Astrocyte of the hippocampus (primary cell): ENCODE measurements around the gene DYNLL1.
A peak's percentile ranks its signal among the peaks of the same experiment; 100 is the strongest.
"Not testable (repeated sequence)": the region's sequence is repeated elsewhere in the genome, so short reads cannot be mapped to it uniquely, and the experiment has no call there.

Experiments used
- DNase-seq: peaks from one replicate; pipeline ENCODE4 v3.0.0; 2011; ENCODE audit warnings: low read depth, low spot score

DYNLL1 gene

DNA sequence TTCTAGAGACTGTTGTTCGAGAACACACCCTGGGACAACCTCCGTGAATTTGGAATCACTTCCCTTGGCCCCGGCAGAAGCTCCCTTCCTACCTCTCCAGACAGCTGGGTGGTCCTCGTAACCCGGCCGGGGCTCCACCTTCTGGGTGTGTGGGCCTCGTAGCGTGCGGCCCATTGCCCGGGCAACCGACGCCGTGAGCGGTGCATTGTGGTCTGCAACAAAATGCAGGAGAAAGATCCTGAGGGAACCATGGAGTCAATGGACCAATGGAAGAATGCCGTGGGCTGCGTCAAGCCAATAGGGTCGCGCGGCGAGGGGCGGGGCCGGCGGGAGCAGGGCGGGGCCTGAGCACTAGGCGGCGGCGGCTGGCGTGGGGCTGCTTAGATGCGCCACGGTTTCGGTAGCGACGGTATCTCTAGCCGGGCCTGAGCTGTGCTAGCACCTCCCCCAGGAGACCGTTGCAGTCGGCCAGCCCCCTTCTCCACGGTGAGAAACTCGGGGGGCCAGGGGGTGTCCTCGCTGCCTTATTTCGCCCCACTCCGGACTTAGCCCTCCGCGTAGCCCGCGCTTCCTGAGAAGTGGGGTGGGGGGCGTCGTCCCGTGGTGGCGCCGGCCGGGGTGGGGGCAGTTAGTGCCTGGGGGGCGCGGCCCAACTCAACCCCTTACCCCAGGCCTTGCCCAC, at the start of gene DYNLL1:
DYNLL1 (plus strand) TSS at position 383 of the 682 bp plus-strand sequence. CDS start 309 bp downstream, outside the sequence.
- DNase-seq = peak; percentile 98

DNA sequence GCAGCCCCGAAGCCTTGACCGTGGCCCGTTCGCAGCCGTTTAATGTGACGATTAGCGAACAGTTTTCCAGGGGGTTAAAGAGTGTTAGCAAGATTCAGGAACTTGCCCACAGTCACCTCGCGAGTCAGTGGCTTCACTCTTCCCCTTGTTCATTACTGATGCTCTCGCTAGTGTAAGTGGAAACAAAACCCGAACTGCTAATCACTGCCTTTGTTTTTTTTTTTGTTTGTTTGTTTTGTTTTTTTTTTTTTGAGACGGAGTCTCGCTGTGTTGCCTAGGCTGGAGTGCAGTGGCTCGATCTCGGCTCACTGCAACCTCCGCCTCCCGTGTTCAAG, 49.1 kb upstream of the DYNLL1 start:
- DNase-seq = not testable (repeated sequence)

DNA sequence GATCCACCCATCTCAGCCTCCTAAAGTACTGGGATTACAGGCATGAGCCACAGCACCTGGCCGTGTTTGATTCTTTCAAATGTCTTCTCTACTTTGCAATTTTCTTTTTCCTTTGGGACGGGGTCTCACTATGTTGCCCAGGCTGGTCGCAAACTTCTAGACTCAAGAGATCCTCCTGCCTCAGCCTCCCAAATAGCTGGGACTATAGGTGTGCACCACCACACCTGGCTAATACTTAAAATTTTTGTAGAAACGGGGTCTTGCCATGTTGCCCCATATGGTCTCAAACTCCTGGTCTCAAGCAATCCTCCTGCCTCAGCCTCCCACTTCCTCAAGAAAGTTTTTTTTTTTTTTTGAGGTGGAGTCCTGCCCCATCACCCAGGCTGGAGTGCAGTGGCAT, 47.9 kb upstream of the DYNLL1 start:
- no peak for DNase-seq

DNA sequence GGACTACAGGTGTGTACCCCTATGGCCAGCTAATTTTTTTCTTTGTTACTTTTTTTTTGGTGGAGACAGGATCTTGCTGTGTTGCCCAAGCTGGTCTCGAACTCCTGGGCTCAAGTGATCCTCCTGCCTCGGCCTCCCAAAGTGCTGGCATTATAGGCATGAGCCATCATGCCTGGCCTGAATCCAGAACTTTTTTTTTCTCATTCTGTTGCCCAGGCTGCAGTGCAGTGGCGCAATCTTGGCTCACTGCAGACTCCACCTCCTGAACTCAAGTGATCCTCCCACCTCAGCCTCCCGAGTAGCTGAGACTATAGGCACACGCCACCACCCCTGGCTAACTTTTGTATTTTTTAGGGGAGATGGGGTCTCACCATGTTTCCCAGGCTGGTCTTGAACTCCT, 43.4 kb upstream of the DYNLL1 start:
- DNase-seq = not testable (repeated sequence)

DNA sequence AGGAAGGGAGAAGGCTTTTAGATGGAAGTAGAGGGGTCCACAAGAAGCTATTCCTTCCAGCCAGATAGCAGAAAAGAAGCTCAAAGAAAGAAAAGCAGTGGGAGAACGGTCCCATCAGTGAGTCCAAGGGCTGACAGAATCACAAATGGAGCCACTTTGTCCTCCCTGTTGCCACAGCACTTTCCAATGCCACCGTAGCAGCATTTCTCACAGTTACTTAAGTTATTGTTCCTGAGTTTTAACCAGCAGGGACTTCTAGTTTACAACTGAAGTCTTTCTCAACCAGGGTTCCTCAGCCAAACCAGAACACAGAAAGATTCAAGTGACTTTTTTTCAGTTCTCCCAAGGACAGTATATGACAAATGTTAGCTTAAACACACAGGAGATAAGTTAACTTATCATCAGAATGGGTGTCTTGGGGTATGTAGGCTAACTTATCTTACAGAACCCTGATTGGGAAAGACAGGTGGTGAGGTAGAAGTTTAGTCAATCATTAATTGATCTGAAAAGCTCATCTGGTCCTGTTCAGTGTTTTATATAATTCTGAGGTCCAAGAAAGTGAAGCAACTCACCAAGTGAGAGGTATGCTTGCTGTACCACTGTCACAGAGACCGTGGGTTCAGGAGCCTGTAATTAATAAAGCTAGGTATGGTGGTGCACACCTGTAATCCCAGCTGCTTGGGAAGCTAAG, 42.7 kb upstream of the DYNLL1 start:
- no peak for DNase-seq

DNA sequence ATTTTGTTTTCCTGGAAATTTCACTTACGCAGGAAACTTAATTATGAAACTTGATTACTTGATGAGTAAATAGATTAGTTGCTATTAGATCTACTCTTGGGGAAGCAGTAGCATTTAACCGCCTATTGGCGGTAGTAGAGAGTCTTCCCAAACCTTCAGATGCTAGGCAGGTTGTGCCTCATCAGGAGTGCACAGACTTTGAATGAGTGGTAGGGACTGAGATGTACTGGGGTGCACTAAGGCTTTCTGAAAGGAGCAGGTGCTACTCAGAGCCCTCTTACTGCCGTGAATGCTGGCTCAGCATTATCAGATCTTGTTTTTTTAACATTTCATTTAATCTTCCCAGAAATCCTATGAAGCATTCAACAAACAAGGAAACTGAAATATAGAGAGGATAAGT, 41.9 kb upstream of the DYNLL1 start:
- no peak for DNase-seq

DNA sequence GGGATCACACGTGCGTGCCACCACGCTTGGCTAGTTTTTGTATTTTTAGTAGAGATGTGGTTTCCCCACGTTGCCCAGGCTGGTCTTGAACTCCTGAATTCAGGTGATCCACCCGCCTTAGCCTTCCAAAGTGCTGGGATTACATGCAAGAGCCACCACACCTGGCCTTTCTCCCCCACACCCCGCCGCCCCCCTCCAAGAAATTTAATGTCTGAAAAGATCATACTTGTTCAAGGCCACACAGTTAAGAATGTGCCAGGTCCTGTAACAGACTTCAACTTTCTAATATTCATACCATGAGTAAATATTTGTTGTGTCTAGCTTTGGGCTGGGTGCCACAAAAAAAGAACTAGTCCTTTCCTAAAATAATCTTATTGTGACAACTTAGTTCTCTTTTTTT, 40.6 kb upstream of the DYNLL1 start:
- DNase-seq = no peak

DNA sequence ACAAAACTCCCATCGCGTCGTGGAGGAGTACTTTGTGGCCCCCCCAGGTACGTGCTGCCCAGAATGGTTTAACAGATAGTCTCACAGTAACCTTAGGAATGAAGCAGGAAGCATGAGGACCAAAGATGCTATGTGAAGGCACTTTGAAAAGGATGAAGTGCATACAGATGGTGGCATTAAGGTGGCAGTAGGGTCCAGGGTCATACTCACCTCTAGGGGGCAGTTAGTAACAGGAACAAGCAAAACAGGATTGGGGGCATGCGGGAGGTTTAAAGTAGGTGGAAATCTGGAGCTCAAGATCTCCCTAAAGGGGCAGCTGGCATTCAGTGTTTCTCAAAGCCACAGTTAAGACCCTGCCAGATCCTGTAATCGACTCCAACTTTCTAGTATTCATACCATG, 38.8 kb upstream of the DYNLL1 start:
- DNase-seq = no peak

DNA sequence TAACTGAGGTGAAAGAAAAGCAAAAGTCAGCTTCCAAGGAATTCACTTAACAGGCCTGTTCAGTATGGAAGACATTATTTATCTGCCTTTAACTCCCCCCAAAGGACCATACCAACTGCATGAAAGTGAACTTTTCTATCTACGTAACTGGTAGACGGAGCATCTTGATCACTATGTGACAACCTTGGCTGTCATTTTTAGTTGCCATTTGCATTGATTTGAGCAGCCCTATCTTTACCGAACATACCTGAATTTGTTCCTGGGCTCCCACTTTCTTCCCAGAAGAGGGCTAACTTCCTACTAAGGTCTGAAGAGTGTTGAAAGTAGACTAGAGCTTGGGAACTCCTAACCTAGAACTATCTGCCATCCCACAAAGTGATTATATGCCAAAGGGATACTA, 35.8 kb upstream of the DYNLL1 start:
- DNase-seq = no peak

DNA sequence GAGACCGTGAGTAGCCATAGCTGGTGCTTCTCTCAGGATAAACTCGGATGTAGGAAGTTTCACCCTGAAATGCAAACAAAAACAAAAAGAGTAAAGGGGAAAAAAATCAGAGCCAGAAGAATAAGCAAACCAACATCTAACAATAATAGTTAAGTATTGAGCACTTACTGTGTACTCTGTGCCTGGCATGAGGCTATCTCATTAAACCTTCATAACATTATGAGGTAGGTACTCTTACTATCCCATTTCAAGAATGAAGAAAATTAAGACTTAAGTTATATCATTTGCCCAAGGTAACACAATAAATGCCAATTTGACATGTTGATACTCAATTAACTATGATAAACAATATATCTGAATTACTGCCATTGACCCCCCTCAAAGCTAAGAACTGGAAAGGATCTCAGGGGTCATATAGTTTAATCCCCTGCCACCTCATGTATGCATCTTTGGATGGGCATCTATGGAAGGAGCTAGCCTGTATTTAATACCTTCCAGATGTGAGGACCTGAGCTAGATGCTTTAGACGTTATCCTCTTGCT, 33.7 kb upstream of the DYNLL1 start:
- no peak for DNase-seq

DNA sequence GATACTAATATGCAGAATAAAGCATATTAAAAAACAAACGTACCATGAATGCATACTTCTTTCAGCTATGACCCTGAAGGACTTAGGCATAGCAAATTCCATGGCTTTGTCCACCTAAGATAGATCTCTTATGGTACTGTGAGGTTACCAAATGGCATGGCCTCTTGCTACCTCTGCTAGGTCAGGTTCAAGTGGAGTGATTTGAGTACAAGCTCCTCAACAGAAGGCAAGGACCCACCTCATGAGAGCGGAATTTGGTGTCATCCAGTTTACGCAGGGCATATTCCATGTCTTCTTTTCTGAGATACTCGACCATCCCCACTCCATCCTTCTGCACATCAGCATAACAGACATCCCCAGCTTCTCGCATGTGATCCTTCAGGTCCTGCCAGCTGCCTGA, 32.2 kb upstream of the DYNLL1 start:
- DNase-seq = no peak

DNA sequence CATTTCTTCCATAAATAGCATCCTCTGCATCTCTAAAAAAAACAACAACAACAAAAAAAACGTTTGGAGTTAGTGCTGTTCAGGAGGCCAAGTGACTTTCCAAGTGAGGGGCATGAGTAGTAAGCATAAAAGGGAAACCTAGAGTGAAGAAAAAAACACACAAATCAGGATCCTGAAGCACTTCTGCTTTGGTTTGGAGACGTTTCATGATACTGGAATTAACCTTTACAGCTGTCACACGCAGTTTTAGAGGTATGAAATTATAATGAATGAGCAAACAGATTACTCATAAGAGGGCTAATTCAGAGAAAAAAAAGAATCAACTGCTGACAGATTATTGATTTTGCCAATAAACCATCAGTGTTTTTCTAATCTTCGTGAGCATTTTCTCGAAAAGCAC, 30.2 kb upstream of the DYNLL1 start:
- no peak for DNase-seq

DNA sequence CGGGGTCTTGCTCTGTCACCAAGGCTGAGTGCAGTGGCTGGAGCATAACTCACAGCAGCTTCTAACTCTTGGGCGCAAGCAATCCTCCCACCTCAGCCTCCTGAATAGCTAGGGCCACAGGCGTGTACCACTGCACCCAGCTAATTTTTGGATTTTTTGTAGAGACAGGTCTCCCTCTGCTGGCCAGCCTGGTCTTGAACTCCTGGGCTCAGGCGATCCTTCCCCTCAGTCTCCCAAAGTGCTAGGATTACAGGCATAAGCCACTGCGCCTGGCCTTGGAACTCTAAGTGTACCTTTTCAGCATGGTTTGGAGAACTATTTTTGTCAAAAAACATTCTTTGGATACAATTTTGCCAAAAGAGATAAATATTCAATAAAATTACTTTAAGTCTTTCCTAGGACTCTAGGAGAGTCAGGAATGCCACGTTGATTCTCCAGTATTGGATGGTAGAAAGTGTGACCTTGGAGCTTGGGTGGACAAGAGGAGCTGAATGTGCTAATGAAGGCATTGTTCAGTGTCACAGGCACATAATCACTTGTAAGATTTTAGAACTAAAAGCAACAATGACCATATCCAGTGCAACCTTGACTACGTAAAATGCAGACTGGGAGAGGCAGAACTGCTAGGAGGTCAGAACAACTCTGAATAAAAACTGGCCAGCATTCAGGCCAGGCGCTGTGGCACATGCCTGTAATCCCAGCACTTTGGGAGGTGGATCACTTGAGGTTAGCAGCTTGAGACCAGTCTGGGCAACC, 29.2 kb upstream of the DYNLL1 start:
- DNase-seq = peak; percentile 66

DNA sequence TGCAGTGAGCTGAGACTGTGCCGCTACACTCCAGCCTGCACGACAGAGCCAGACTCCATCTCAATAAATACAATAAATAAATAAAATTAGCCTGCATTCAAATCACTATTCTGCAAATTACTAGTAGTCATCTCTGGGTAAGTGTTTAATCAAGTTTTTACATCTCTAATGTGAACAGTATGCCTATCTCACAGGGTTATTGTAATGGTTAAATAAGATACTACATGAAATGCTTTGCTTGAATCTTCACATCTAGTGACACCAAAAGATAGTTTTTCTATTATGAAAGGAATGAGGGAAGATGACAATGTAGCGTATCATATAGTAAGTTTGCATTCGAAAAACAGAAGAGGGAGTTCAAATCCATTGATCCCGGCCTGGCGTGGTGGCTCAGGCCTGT, 28.5 kb upstream of the DYNLL1 start:
- DNase-seq = no peak

DNA sequence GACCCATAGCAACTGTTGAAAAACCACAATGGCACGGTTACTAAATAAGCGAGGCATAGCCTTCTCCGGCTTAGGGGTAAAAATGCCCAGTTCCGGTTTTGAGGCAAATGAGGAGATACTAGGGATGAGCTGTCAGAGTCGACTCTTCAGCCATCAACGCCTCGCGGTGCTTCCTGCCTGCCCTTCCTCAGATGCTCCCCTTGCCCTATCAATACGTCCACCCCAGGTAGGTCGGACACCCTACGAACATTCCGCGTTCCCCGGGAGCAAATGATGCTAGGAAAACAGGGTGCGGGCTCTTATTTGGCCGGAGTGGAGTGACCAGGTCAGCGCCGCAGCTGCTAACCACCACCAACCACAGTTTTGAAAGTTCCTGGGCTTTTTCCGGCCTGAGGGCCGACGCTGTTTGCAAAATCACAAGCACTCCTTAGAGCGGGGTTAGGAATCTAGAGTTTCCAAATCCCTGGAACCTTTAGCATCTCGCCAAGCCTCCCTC, 27.5 kb upstream of the DYNLL1 start:
- DNase-seq = peak; percentile 71

DNA sequence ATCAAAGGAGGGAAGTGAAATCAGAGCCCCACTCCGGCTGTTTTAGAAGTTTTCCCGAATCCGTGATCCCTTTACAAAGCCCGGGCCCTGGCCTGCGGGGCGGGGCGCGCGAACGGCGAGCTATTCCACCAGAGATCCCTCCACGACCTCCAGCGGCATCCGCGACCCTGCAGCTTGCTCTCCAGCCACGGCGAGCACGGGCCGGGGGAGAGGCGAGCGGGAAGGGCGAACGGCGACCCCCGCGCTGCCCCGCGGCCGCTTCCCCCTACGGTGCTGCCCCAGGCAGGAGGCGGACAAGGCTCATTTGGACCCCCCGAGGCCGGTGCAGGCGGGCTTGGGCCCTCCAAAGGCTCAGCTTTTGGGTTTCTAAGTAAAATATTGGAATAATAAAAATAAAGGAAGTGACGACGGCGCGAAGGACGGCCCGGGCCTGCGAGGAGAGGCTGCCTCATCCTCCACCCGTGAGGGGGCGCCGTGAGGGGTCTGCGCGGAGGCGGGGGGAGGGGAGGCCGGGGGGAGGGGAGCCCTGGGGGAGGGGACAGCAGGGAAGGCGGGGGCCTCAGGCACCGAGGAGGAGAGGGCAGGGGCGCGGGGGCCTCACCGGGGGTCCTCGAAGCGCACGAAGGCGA, 27.0 kb upstream of the DYNLL1 start:
- DNase-seq = no peak

DNA sequence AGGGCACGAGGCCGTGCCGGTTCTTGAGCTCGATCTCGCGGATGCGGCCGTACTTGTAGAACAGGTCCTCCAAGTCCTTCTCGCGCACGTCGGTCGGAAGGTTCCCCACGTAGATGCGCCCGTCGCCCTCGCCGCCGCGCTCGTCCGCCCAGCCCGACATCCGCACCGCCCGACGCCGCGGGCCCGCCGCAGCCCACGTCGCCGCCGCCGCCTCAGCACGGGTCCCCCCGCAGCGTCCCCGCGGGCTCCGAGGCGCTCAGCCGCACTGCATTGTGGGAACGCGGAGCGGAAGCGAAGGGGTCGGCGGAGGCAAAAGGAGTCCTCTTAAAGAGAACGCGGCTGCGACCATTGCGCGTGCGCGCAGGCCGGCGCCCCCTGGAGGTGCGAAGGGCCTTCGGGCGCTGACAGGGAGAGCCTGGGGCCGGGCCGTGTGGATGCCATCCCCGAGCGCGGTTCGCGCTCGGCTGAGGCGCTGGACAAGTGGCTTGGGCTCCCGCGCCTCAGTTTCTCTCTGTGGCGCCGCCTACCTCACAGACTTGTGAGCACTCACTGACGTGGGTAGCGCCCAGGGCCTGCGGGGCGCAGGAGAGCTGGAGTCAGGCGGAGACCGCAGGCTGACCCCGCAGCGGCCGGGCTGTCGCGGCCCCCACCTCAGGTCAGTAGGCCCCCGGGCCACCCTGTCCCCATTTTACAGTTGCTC, 26.3 kb upstream of the DYNLL1 start, which contains the start of gene SRSF9:
SRSF9 (minus strand) TSS at position 299 of the 700 bp plus-strand sequence; CDS start at position 160, 139 bp downstream.
- DNase-seq = peak; percentile 99

DNA sequence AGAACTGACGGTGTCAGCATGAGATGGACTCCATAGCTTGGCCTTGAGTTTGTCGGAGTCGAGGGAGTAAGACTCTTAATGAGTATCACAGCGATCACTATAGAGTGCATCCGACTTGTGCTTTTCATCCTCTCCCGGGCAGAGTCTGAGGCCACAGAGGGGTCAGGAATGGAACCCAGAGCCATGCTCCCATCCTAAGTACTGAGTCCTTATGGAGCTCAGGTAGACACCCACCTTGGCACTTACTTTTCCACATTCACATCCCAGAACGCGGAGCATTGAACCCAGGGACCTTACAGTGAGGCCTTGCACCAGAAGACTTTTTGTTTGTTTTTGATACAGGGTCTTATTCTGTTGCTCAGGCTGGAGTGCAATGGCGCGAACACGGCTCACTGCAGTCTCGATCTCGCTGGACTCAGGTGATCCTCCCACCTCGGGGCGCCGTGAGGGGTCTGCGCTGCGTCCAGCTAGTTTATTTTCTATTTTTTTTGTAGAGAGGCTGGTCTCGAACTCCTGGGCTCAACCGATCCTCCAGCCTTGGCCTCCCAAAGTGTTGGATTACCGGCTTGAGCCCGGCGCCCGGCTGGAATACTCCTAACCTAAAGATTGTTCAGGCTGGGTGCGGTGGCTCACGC, 25.6 kb upstream of the DYNLL1 start:
- DNase-seq = no peak

DNA sequence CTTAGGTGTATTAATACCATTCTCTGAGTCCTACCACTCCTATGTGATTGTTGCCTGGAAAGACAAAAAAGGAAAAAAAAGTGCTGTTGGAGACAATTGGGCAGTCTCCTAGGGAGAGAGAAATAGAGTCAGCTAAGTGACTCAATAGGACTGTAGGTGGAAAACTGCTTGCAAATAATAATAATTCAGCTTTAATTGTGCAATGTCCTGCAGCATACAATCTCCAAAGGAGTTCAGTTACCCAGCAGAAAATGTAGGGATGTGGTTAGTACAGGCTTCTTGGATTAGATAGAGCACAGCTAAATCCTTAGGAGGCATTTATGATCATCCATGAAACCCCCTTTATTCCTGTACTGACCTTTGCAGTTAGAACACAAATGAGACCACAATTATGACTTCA, 23.4 kb upstream of the DYNLL1 start:
- no peak for DNase-seq

DNA sequence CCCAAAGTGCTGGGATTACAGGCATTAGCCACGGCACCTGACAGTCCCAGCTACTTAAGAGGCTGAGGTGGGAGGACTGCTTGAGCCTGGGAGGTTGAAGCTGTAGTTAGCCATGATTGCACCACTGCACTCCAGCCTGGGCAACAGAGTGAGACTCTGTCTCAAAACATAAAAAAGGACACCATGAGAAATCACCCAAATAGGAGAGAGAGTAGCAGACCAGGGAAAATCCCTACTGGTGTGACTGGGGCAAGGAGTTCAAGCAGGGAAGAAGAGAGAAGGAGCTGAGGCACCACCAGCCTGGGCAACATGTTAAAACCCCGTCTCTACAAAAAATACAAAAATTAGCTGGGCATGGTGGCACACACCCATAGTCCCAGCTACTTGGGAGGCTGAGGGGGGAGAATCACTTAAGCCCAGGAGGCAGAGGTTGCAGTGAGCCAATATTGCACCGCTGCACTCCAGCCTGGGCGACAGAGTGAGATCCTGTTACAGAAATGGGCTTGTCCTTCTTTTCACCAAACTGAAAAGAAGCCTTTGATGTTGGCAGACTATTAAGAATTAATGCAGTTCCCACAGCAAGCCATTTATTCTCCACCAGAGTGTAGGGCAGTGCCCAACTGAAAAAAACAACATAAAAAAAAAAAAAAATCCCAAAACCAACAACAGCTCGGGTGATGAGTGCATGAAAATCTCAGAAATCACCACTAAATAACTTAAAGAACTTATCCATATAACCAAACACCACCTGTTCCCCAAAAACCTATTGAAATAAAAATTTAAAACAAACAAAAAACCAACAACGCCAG, 21.9 kb upstream of the DYNLL1 start:
- no peak for DNase-seq
